NCI-H2196 treated with DMSO at 0.1 percent for 48 hours (cell line): ENCODE data around the gene DIDO1.

Experiments used
- DNase-seq: peaks from one replicate; lab custom pipeline; 2025; ENCODE audit not compliant: unreplicated experiment; lab: John Stamatoyannopoulos, UW

DIDO1 gene

DNA sequence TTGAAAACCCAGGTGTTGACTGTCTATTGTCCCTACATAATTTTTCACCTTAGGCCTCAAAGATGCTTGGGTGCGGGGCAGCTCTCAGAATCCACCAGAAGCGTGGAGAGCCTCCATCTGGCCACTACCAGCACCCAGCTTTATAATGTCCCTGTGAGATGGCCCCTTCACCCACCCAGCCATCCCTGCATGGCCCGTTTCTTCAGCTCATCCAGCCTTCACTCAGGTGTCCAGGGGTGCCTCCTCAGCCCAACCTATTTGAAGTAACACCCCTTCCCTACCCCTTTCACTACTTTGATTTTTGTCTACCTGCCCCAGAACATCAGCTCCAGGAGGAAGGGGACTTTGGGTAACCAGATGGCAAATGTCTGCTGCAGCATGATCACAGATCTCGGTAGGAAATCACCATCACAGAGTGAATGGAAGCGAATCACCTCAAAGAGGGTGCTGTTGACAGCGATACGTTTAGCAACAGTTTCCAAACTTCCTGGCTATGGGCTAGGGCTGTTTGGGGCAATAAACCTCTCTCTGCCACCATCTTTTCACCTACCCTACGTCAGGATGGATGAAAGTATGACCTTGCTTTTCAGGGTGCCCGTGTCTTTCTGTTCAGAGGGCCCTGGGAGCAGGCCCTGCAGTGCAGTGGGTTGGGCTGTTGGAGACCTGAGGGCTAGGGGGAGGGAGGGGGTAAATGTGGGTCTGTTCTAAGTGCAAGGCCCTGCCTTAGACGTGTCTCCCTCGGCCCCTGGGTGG, 25.0 kb upstream of the DIDO1 start:
- no peak for DNase-seq

DNA sequence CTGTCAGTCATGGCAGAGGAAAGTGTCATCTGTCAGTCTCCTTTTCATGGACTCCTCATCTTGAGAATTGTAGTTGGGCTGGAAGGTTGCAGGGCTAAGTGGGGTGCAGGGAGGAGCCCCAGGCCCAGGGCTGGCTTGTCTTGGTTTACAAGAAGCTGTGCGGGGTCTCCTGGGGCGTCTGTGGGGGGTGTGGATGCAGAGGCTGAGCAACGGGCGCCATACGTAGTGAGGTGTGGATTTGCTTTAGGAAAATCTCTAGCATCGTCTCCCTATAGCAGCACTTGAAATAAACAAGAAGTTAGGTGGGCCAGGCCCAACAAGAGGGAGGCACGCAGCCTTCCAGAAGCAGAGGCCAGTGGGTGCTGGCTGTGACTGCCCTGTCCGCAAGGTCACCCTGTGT, 24.4 kb upstream of the DIDO1 start:
- no peak for DNase-seq

DNA sequence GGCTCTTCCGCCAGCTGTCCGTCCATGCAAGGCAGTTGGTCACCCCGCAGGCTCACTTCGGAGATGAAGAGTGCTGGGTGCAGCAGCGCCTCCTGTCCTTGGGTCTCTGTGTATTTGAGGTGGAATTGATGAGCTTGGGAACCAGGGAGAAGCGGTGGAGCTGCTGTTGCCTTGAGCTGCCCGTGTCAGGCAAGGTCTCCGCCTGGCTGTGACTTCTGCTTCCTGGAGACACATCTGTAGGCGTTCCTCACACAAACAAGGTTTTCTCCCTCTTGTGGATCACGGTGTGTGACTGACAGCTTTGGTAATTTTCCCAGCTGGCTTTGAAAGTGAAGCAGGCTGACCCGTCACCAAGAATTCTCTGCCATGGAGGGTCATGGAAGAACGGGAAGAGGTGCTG, 23.7 kb upstream of the DIDO1 start:
- DNase-seq = no peak

DNA sequence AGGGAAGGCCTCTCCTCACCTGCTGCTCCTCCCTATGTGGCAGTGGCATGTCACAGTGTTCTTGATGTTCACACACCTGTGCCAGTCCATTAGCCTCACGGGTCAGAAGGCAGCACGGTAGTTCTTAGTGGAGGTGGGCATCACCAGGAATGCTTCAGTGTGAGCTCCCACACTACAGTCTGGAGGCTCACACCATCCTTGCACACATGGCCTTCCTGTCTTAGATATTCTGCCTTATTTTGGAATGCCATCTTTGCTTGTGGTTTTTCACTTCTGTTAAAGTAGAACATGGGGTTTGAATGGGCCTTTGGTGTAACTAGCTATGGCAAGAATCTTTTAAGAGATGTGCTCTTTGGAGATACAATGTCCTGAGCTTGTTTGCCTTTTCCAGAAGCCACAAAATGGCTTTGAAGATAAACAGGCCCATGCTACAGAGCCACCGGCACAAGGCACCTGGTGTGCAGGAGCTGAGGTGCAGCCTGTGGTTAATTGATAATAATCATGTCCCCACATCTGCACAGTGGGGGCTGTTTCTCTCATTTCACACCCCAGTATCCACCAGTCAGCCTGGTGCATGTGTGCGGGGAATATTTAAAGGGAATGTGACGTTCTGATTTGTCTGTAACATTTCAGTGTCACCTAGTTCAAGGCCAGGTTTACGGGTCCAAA, 23.0 kb upstream of the DIDO1 start:
- no peak for DNase-seq

DNA sequence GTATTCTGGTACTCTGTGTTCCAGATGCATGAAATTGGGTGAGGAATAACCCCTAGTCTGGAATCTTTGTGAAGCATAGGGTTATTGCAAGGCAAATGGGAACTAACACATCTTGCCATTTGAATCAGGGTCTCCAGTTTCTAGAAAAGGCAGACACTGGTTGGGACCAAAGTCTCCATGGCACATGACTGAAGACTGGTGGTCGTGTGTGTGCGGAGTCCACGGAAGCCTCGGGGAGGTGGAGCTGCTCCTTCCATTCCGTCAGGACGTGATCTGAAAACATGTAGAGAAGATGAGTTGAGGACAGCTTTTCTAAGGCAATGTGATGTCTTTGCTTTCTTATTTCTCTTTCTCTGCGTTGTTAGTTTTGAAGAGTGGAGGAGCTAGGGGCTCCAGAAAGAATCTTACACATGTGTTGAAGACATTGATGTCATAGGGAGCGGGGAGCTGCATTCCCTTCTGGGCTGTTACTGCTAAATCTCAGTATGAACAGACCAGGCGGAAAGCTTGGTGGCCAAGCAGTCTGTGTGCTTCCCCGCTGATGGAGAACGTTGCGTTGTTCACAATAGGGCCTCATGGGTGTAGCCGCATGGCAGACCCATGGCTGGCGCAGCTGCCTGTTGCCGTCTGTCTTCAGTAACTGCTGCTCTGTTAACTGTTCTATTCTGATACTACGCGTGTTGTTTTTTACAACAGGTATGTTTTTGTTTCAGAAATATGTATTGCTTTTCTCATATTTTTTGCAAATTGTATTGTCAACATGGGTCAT, 21.4 kb upstream of the DIDO1 start:
- DNase-seq = no peak

DNA sequence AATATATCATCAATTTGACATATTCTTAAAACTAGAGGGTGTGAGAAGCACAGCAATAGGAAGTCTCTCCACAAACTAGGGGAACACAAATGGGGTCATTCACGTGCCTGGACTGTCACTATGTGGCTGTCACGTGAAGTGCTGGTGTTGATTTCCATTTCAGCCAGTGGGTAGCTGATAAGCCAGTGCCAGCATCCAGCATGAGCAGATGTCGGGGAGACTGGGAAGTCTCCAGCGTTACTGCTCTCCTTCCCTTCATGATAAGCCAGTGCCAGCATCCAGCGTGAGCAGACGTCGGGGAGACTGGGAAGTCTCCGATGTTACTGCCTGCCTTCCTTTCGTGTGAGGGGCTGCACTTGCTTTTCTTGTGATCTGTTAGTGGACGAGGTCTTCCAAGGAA, 20.6 kb upstream of the DIDO1 start:
- no peak for DNase-seq

DNA sequence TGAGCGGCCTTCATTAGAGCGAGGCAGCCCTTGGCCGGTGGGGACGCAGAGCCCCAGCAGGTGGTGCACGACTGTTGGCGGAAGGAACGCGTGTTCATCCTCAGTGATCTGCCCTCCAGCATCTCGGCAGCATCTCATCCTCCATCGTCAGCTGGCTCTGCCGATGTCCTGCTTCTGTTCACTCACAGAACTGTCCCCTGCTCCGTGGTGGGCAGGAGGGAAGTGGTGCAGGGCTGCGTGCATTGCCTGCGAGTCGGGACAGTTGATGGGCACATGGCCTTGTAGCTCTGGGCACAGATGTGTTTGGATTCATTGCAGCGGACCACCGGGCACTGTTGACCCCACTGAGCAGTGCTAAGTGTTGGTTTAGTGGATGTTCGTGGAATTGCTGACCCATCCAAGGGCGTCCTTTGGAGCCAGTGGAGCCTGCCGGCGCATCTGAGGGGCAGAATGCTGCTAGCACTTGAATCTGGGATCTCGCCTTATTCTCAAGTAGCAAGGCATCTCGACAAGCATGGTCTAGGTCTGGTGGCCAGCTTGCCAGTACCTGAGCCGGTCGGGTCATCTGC, 19.6 kb upstream of the DIDO1 start:
- DNase-seq = no peak

DNA sequence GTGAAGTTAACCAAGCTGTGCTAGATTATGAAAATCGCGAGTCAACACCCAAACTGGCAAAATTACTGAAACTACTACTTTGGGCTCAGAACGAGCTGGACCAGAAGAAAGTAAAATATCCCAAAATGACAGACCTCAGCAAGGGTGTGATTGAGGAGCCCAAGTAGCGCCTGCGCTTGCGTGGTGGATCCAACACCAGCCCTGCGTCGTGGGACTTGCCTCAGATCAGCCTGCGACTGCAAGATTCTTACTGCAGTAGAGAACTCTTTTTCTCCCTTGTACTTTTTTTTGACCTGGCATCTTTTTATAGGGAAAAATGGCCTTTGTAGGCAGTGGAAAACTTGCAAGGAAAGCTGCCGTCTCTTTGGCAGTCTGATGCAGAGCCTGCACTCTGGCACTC, 18.4 kb upstream of the DIDO1 start:
- no peak for DNase-seq

DNA sequence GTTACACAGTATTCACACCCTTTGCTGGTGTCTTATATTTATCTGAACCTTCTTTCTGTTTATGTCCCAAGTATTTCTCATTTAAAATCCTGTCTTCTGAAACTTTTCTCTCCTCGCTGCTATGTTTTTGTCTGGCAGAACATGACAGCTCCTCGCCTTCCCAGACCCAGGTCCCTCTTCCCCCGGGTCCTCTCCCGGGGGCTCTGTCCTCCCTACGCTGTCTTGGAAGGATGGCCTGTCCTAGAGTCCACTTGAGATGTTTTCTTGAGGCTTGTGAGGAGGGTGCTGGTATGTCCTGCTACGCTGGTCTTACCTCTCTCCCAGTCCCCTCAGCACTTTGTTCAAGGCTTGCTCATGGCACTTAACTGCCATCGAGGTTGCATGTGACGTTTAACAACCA, 17.9 kb upstream of the DIDO1 start:
- no peak for DNase-seq

DNA sequence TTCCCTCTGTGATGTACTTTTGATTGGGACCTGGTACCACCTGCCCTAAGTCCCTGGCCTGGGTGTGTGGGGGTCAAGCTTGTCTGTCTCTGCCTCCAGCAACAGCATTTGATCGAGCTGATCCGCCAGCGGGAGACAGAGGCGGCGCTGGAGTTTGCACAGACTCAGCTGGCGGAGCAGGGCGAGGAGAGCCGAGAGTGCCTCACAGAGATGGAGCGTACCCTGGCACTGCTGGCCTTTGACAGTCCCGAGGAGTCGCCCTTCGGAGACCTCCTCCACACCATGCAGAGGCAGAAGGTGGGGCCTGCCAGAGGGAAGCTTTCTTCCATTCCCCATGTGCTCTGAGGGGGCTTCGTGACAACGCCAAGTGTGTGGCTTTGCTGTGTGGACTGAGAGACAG, 17.1 kb upstream of the DIDO1 start:
- no peak for DNase-seq

DNA sequence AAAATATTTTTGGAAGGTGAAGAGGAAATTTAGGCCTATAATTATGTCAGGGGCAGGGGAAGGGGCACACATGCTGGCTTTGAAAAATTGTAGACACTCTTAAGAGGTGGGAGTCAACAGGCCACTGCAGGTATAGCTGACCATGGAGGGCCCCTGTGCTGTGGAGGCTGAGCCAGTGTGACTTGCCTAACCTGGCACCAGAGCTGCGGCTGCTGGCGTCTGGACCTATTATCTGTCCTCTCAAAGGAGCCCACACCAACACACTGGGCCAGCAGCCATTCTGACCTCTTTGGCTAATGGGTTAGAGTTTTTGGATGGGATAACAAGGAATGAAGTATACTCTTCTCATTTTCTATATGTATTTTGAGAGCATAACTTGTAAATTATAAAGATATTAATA, 16.2 kb upstream of the DIDO1 start:
- DNase-seq = no peak

DNA sequence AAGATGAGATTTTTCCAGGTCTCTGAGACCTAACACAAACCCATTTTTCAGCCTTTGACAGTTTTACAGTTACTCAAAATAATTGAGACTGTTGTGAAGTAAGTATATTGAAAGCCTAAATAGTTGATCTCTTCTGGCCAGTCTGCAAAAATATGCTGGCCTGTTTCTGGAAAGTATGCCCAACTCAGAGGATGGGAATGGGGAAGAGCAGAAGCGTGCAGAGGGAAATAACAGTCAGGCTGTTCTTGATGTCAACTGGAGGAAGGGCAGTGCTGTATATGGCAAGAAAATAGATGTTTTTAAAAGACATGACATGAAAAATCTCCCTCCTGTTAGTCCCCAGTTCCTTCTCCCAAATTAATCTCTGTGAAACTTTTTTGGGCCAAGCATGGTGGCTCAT, 15.5 kb upstream of the DIDO1 start:
- DNase-seq = no peak

DNA sequence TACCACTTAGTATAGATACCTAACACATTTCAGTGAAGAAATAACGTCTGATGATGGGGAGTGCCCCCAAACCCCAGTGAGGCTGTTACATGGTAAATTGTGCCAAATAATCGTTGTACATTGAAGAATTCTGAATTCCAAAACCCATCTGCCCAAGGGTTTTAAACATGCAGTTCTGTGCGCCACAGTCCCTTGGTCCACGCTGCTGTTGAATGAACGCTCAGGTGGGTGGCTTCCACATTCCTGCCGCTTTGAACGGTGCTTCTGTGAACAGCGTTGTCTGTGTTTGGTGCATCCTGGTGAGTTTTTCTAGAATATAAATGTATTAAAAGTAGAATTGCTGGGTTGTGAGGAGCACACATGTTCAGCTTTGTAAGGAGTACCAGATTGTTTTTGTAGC, 14.6 kb upstream of the DIDO1 start:
- no peak for DNase-seq

DNA sequence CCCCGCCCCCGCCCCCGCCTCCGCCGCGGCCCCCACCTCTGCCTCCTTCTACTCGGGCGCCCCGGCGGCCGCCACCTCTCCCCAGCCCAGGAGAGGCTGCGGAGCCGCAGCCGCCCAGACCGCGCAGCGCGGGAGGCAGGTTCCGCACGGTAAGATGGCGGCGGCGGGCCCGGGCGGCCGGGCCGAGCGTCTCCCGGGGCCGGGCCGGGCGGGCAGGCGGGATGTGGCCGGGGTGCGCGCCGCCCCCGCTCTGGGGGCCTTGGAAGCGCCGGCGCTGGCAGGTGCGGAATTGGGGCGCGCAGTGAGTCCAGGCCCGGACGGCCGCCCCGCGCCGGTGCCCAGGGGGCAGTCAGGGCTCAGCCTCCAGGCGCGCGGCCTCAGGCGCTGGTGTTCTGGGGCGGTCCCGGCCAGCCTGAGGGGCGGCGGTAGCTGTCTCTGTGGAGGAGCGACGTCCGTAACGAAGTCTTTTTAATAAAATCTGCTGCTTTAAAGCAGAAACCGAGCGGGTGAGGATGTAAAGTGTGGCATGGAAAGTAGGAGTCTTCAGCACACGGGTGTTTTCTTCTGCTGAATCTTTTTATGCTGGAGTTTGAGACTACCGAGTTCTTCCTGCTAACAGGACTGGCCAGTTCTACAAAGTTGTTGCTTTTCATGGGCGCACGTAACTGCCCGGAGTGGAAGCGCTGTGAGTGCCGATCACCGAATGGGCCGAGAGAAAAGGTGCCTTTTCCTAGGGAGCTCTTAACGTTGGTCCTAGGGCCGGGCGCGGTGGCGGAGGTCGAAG, 12.0 kb upstream of the DIDO1 start, which contains the start of gene GID8:
GID8 (plus strand) TSS at position 43 of the 784 bp plus-strand sequence. CDS start 3,356 bp downstream, outside the sequence.
- no peak for DNase-seq

DNA sequence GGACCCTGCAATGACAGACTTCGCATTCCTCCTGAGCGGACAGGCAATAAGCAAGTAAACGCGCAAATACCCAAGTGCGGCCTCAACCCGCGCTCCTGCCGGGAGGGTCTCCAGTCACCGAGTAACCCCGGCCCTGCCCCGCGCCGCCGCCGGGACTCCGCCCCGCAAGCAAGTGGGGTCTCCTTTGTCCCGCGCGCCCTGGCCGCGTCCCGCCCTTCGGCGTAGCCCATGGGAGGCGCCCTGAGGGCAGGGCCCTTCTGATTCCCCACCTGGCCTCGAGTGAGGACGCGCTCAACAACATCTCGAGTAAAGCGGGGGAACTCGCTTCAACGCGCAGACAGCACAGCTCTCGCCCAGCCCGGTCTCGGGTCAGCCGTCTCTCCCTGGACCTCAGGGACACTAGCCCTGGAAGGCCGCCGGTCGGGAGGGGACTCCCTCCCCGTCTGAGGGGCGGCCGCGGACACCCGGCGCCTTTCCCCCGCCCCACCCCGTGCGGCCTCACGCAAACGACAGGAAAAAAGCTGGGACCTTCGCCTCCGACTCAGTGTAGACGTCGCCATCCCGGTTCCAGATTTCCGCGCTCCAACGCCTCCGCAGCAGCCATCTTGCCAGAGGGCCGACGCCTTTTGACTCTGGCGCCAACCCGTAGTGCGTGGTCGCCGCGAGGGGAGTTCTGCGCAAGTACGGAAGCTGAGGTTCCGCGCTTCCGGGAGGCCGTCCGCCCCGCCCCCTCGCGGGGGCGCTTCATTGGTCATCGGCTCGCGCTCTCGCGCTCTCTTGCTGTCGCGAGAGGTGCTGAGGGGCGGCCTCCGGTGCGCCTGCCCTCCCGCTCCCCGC, 11.2 kb upstream of the DIDO1 start:
- DNase-seq = peak; percentile 93

DNA sequence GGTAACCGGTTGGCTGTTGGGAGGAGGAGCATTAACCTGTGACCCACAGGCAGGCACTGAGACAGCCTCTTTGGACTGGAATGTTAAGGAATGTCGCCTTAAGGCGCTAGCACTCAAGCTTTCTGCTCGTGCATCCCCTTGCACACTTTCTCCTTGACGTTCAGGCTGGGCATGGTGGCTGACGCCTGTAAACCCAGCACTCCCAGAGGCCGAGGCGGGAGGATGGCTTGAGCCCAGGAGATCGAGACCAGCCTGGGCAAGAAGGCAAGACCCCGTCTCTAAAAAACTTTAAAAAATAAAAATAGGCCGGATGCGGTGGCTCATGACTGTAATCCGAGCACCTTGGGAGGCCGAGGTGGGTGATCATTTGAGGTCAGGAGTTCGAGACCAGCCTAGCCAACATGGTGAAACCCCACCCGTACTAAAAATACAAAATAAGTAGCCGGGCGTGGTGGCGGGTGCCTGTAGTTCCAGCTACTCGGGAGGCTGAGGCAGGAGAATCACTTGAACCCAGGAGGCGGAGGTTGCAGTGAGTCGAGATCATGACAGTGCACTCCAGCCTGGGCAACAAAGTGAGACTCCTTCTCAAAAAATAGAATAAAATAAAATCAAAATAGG, 9.8 kb upstream of the DIDO1 start:
- DNase-seq = no peak

DNA sequence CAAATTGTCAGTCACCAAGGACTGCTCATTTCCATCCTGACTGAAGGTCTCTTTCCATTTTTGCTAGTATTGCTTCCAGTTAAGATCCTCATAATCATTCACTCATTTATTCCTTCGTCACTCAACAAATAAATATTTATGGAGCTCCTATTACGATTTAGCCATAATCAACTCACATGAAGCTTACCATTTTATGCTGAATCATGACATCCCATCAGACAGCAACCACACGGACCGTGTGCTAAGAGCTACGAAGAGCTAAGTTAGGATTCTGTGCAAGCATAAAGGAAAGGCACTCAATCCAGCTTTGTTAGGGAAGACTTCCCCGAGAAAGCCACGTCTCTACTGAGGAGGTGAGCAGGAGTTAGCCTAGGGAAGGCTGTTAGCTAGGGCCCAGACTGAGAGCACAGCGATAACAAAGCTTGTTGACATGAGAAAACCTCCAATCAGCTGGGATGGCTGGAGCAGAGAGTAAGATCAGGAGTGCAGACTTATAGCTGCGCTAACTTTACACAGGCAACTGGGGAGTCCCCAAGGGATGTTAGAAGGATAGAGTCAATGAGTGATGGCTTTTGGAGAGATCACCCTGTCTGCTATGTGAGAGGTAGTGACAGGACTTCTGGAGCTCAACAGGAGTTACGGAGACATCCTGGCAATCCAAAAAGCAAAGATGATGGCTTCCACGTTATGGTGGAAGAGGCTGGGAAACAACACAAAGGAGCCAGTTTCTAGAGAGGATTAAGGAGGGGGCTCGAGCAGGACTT, 9.1 kb upstream of the DIDO1 start:
- DNase-seq = no peak

DNA sequence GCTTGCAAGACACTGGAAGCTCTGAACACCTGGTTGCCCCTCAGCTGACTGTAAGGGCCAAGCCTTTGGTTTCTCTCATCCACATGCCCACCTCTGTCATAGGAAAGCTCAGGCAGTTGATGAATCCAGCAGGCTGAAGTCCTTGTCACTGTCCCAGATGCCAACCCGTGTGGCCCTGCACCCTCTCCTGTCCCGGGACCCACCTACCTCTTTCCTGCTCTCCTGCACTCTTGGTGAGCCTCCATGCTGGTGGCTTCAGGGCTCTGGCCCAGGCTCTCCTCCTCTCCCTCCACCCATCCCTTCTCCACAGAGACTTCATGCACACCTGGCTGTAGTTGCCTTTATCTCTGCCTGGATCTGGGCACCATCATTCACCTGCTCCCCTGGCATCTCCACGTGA, 7.7 kb upstream of the DIDO1 start:
- no peak for DNase-seq

DNA sequence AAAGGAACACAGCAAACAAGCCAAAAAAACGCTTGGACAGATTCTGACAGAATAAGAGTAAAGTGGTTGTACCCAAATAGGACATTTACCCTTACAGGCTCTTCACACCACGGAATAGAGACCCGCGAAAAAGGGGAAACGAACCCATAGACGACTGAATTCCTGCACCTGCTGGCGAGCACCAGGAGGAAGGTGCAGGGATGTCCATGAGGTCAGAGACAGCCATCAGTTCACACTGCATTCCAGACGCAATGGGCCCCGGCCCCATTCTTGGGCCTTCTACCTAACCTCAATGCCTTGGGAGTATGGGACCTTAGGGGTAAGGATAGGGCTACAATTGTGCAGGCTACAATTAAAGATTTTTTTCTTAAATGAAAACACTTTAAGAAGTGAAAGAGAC, 5.2 kb upstream of the DIDO1 start:
- DNase-seq = no peak
